Mucosa of descending colon (tissue), 3 donors: ENCODE data around the gene HES7. TPM values are rescaled to one million over a fixed set of nuclear protein-coding genes. Genes with fewer than 3 reads are reported as not detected.

ENCODE experiments used
- ATAC-seq: fragments of 200-7000 bp; cut with Tn5 transposase; one replicate; pipeline ENCODE4 v1.9.1; 2020; ENCODE audit warnings: mild to moderate bottlenecking, moderate library complexity
- DNase-seq, 3 donors: peaks; one replicate each; pipeline ENCODE4 v3.0.0-alpha.2; 2020
- H3K36me3 ChIP-seq: fragments of 200-600 bp; one replicate; pipeline ENCODE4 v1.8.0; 2021; ENCODE audit warnings: low read depth, mild to moderate bottlenecking
- H3K4me1 ChIP-seq: fragments of 200-600 bp; one replicate; pipeline ENCODE4 v1.8.0; 2021; ENCODE audit warnings: low read depth, mild to moderate bottlenecking
- H3K4me3 ChIP-seq: fragments of 200-600 bp; one replicate; pipeline ENCODE4 v1.8.0; 2021; ENCODE audit warnings: mild to moderate bottlenecking
- H3K9me3 ChIP-seq: fragments of 200-600 bp; one replicate; pipeline ENCODE4 v1.8.0; 2021; ENCODE audit warnings: mild to moderate bottlenecking
- CTCF ChIP-seq: fragments of 200-600 bp; IDR thresholded peaks from one replicate; pipeline ENCODE4 v1.8.0; 2022; ENCODE audit warnings: antibody characterized with exemption, mild to moderate bottlenecking
- intact Hi-C, 2 donors: fragments of 100-400 bp; cut with DNase I in 1 of 2; cut with micrococcal nuclease in 1 of 2; formaldehyde crosslinking; loops; one replicate each; pipeline versions ENCODE4 v1.11.0 to v1.11.1; 2022; cut with DNase I, micrococcal nuclease
- total RNA-seq, 3 donors: library from RNA; stranded (reverse); fragmentation: NEBNext Ultra II Directional in 2 of 3; extraction: Animal tissue kit (Norgen Biotek cat#: 25700) in 2 of 3; gene quantifications; one replicate each; pipeline versions ENCODE4 v1.2.1 to v1.2.4, GENCODE V29; 2021 to 2023
- donor health status: DM: no; HTN: no; CAD: no; lungs with moderate emphysema.
- donor health status: DM: no; HTN: no; CAD: no.
- donor health status: DM: no; HTN: yes; CAD: no.

Gene HES7
- total RNA-seq, 3 donors from 2014 or later = 0.28 TPM; not detected in 2

- ATAC-seq = no peak
- intact Hi-C loops = no loop called here
- no peaks in the 10 kb centered on the region for H3K9me3 ChIP-seq
- no peak for DNase-seq
- peaks cover 17% of the 10 kb centered on the region for H3K4me1 ChIP-seq
- no peak for TF ChIP-seq CTCF
- H3K4me3 ChIP-seq = no peak overlapping the region
- peaks cover 3% of the 10 kb centered on the region for H3K36me3 ChIP-seq
Observed at GRCh38 chr17:8138374-8138671, 14.4 kb upstream of the HES7 start.

GRCh38 chr17:8137645-8138373, 13.9 kb upstream of the HES7 start:
- no peak for TF ChIP-seq CTCF
- peaks cover 3% of the 10 kb centered on the region for H3K36me3 ChIP-seq
- peak in 2 of 3 donors; percentile 31 to 40 for DNase-seq
- H3K4me1 ChIP-seq = peaks cover 17% of the 10 kb centered on the region
- H3K9me3 ChIP-seq = no peaks in the 10 kb centered on the region
- no peak overlapping the region for H3K4me3 ChIP-seq
- no peak for ATAC-seq
- intact Hi-C loops = no loop called here

GRCh38 chr17:8133941-8134340, 10.0 kb upstream of the HES7 start:
- no peaks in the 10 kb centered on the region for H3K36me3 ChIP-seq
- H3K4me1 ChIP-seq = peaks cover 9% of the 10 kb centered on the region
- no peak overlapping the region for H3K4me3 ChIP-seq
- DNase-seq (no peak), ATAC-seq (no peak)
- no peaks in the 10 kb centered on the region for H3K9me3 ChIP-seq
- TF ChIP-seq CTCF = no peak
- intact Hi-C loops = no loop called here

- ATAC-seq = no peak
- peaks cover 6% of the 10 kb centered on the region for H3K4me1 ChIP-seq
Observed at GRCh38 chr17:8133399-8133798, 9.5 kb upstream of the HES7 start.

GRCh38 chr17:8131844-8132441, 8.0 kb upstream of the HES7 start:
- TF ChIP-seq CTCF = no peak
- no peak for ATAC-seq
- no peak overlapping the region for H3K4me3 ChIP-seq
- H3K36me3 ChIP-seq = no peaks in the 10 kb centered on the region
- no peak for DNase-seq
- no peaks in the 10 kb centered on the region for H3K9me3 ChIP-seq
- intact Hi-C loops = no loop called here
- H3K4me1 ChIP-seq = peaks cover 6% of the 10 kb centered on the region

More at GRCh38 chr17:8133399-8133798, 9.5 kb upstream of the HES7 start:
- intact Hi-C loops = no loop called here
- Histone ChIP-seq H3K36me3 (no peaks in the 10 kb centered on the region), H3K9me3 (no peaks in the 10 kb centered on the region), H3K4me3 (no peak overlapping the region)
- no peak for TF ChIP-seq CTCF
- DNase-seq = peak in 1 of 3 donors; percentile 17
